GM19467 (cell line): ENCODE measurements around the gene STPG3.
A peak's percentile ranks its signal among the peaks of the same experiment; 100 is the strongest.

ENCODE experiments used
- ATAC-seq: cut with Tn5 transposase; IDR thresholded peaks from one replicate; pipeline ENCODE4 v1.9.1; 2021; ENCODE audit warnings: mild to moderate bottlenecking, moderate library complexity; ENCODE audit not compliant: unreplicated experiment

Gene STPG3

DNA sequence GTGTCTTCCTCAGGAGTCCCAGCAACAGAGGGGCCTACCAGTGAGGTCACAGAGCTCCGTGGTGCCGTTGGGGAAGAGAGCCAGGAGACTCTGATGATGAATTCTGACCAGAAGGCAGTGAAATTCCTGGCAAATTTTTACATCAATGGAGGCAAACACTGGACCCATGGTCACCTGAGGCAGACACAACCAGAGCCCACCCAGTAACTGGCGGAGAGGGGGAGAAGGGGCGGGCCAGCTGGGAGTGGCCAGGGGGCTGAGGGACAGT is at the start of gene STPG3:
TSS of gene STPG3 (plus strand) at position 93 of the 268 bp plus-strand sequence. CDS start at position 94, 1 bp downstream.
- ATAC-seq = no peak

- no peak for ATAC-seq
These were observed 48.1 kb upstream of the STPG3 start for GRCh38 chr9:137202966-137203365.

- no peak for ATAC-seq
These were observed 46.4 kb upstream of the STPG3 start for GRCh38 chr9:137204731-137205125.

- ATAC-seq = peak; percentile 45
These were observed 45.7 kb upstream of the STPG3 start, which contains the start of the genes NDOR1 and TMEM203 for GRCh38 chr9:137205126-137206069. Gene NDOR1 (plus strand): TSS chr9:137205700. CDS start chr9:137205778, 78 bp downstream. Gene TMEM203 (minus strand): TSS chr9:137205648. CDS start chr9:137205414, 234 bp downstream.

- ATAC-seq = no peak
These were observed 44.5 kb upstream of the STPG3 start for GRCh38 chr9:137206602-137207001.

DNA sequence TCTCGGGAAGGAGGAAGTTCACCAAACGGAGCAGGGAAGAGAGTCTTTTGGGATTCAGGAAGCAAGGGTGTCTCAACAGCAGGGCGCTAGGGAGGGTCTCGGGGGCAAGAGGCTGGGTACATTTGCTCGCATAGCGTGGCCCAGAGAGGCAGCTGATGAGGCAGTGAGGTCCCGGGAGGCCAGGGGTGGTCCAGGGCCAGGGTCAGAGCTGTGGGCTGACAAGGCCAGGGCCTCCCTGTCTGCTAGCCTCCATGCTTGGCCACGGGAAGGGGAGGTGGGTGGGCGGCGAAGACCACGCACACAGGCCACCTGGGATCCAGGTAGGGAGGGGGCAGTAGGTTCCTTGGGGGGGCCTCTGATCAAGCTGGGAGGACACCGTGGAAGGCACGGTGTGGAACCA is 39.6 kb upstream of the STPG3 start:
- ATAC-seq = no peak

GRCh38 chr9:137212520-137212919 is 38.6 kb upstream of the STPG3 start:
- ATAC-seq = no peak

DNA sequence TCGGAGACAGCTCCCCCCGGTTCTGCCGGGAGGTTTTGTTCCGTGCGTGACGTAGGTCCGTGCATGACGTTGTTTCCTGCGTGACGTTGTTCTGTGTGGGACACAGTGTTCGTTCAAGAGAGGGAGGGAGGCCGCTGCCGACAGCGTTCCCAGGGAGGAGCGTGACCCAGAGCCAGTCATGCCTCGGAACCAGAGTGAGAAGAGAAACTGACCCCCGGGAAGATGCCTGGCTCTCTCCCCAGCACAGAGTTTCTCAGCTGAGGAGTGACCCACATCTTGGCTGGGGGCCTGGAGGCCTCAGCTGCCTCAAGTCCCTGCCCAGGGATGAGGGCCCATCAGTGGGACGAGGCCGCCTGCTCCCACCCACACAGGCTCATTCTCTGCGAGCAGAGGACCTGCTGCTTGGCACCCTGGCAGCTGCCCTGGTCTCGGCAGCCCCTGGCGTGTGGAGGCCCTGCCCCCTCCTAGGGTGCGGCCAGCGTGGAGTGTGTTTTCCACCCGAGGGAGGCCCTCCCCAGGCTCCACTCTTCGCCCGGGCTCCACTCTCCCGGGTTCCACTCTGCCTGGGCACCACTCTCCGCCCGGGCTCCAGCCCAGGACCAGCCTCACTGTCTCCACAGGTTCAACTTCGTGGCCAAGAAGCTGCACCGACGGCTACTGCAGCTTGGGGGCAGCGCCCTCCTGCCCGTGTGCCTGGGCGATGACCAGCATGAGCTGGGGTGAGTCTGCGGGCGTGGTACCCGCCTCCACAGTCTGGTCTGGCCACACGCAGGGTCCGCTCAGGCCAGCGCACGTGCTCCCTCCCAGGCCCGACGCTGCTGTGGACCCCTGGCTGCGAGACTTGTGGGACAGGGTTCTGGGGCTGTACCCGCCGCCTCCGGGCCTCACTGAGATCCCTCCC is 37.7 kb upstream of the STPG3 start:
- no peak for ATAC-seq

DNA sequence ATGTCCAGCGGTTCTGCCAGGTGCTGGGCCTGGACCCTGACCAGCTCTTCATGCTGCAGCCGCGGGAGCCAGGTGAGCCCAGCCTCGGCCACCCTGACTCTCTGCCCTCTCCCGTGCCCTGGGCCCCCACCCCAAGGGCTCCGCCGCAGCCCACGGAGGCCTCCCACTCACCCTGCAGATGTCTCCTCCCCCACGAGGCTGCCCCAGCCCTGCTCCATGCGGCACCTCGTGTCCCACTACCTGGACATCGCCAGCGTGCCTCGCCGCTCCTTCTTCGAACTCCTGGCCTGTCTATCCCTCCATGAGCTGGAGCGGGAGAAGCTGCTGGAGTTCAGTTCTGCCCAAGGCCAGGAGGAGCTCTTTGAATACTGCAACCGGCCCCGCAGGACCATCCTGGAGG is 36.5 kb upstream of the STPG3 start:
- no peak for ATAC-seq

- no peak for ATAC-seq
These were observed 35.7 kb upstream of the STPG3 start for GRCh38 chr9:137215196-137215986.

- ATAC-seq = no peak
These were observed 34.7 kb upstream of the STPG3 start for GRCh38 chr9:137216188-137216965.

GRCh38 chr9:137217276-137218211 is 33.5 kb upstream of the STPG3 start:
- no peak for ATAC-seq

- ATAC-seq = no peak
These were observed 32.8 kb upstream of the STPG3 start for GRCh38 chr9:137218212-137218753.

DNA sequence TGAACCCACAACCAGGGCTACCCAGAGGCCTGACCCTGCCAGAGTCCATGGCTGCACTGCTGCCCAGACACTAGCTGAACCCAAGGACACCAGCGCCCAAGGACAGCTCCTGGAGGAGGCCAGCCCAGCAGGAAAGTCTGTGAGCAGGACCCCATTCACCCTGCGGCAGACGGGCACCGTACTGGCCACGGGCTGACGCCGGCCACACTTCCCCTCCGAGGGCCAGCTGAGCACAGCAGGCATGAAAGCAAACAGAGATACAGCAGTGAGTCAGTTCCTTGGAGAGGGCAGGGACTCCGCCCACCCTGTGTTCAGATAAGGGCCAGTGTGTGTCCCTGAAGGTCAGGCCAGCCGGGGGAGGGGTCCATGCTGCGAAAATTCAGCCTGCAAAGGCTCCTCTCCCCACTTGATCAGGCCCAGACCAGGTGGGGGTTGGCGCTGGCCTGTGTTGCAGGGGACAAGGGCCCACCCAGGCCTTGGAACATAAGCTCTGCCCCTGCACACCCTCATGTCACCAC is 32.3 kb upstream of the STPG3 start:
- no peak for ATAC-seq

DNA sequence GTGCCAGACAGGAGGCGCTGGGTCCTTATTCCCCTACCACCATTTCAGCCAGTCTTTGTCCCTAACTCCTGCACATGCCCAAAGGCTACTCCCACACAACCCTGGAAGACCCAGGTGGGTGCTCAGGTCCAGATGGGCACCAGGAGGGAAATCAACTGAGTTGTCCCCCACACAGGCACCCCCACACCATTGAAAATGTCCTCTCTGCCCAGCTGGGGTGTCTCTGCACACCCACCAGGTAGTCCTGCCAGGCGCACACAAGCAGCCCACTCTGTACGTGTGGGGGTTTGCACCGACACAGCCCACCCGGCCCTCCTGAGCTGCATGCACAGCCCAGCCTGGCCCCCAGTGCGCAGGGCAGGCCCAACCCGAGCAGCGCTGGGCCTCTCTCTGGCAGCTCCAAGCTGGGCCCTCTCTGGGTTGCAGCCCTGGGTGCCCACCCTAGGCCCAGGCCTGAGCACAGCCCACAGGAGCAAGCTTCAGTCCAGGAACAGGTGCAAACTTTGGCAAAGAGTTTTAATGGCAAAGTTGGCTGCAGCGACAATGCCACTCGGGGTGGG is 31.2 kb upstream of the STPG3 start:
- no peak for ATAC-seq

GRCh38 chr9:137220317-137221094 is 30.6 kb upstream of the STPG3 start:
- ATAC-seq = no peak

DNA sequence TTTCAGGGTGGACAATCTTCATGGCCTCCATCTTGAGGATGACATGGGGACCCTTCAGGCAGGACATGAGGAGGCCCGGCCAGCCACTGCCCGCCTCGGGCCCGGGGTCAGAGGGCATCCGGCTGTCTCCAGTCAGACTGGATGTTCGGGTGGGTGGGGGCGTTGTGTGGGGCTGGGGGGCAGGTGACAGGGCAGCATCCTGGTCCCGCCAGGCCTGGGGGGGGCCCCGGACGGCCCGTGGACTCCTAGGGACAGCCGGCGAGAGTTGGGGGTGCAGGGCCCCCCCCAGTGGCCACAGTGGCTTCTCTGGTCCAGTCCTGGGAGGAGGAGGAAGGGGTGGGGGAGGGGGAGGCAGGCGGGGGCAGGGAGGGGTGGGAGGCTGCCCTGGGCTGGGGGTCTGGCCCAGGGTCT is 30.0 kb upstream of the STPG3 start:
- no peak for ATAC-seq
